RWPE2 (cell line): ENCODE data around the gene TCP11.

Experiments used
- ATAC-seq: fragments of 200-7000 bp; cut with Tn5 transposase; 3 replicates; pipeline ENCODE4 v1.9.1; 2021; ENCODE audit warnings: low read depth
- DNase-seq: peaks from one replicate; pipeline ENCODE4 v3.0.0-alpha.2; 2020; ENCODE audit warnings: low spot score
- H3K27ac ChIP-seq: fragments of 450-650 bp; 2 replicates; pipeline ENCODE4 v1.5.1; 2017; ENCODE audit warnings: mild to moderate bottlenecking; ENCODE audit not compliant: poor library complexity, severe bottlenecking
- H3K27me3 ChIP-seq: fragments of 250-450 bp; sonication (Bioruptor Pico); 2 replicates; pipeline ENCODE4 v1.5.1; 2021; ENCODE audit warnings: mild to moderate bottlenecking, moderate library complexity; ENCODE audit not compliant: insufficient read depth, poor library complexity, severe bottlenecking
- H3K36me3 ChIP-seq: fragments of 250-450 bp; sonication (Bioruptor Pico); 2 replicates; pipeline ENCODE4 v1.5.1; 2020; ENCODE audit warnings: low read depth, mild to moderate bottlenecking, moderate library complexity
- H3K4me1 ChIP-seq: fragments of 250-450 bp; sonication (Bioruptor Pico); 2 replicates; pipeline ENCODE4 v1.5.1; 2021; ENCODE audit warnings: mild to moderate bottlenecking, moderate library complexity; ENCODE audit not compliant: insufficient read depth, poor library complexity, severe bottlenecking
- H3K4me3 ChIP-seq: fragments of 250-450 bp; sonication (Bioruptor Pico); 2 replicates; pipeline ENCODE4 v1.5.1; 2021; ENCODE audit warnings: mild to moderate bottlenecking, moderate library complexity; ENCODE audit not compliant: severe bottlenecking
- H3K9me3 ChIP-seq: fragments of 250-450 bp; sonication (Bioruptor Pico); 2 replicates; pipeline ENCODE4 v1.5.1; 2021; ENCODE audit warnings: mild to moderate bottlenecking, moderate library complexity; ENCODE audit not compliant: severe bottlenecking
- CTCF ChIP-seq: fragments of 450-650 bp; IDR thresholded peaks from one replicate; pipeline ENCODE4 v1.5.1; 2017; ENCODE audit warnings: mild to moderate bottlenecking, moderate library complexity; ENCODE audit not compliant: poor library complexity, severe bottlenecking

The TCP11 gene

GRCh38 chr6:35105078-35105477, 36.1 kb downstream of the TCP11 start:
- Histone ChIP-seq H3K4me3 (no peak overlapping the region), H3K27me3 (no peaks in the 10 kb centered on the region), H3K4me1 (no peaks in the 10 kb centered on the region), H3K9me3 (peaks cover 4% of the 10 kb centered on the region), H3K36me3 (no peaks in the 10 kb centered on the region), H3K27ac (no peak overlapping the region)
- TF ChIP-seq CTCF: no peak
- ATAC-seq (no peak), DNase-seq (no peak)

GRCh38 chr6:35099116-35099515, 42.0 kb downstream of the TCP11 start:
- no peak for DNase-seq
- H3K36me3 ChIP-seq: no peaks in the 10 kb centered on the region
- no peaks in the 10 kb centered on the region for H3K9me3 ChIP-seq
- no peak for TF ChIP-seq CTCF
- H3K27me3 ChIP-seq: no peaks in the 10 kb centered on the region
- ATAC-seq: no peak
- H3K27ac ChIP-seq: no peak overlapping the region
- no peak overlapping the region for H3K4me3 ChIP-seq
- peaks cover 10% of the 10 kb centered on the region for H3K4me1 ChIP-seq

DNA sequence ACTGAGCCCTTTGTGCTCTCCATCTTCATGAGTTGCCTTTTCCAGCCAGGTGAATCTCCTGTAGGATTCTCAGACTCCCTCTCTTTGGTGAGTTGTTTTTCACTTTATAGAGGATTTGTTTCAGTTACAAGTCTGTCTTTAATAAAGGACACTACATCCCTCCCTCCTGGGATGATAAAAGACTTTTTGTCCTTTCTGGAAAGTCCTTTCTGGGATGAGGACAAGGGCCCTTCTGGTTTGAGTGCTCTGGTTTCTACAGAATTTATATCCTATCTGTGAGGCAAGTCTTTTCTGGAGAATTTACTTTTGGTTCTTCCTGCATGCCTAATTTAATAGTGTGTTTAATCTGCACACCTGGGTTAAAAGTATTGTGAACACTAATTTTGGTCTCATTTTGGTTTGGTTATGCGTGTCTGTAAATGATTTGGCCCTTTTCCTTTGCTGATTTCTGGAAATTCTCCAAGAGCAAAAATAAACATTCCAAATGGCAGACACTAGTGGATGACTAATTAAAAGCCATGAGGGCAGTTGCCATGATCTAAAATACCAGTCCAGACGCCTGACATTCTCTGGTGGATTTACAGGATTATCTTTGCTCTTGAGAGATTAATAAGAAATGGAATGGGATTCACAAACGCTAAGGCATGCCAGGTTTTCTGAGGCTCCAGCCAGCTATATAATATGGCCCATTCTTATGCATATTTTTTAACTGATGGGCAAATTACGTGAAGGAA, 44.8 kb downstream of the TCP11 start:
- Histone ChIP-seq H3K4me1 (peaks cover 10% of the 10 kb centered on the region), H3K36me3 (no peaks in the 10 kb centered on the region), H3K4me3 (no peak overlapping the region), H3K27ac (peak overlapping the region; percentile 37), H3K27me3 (no peaks in the 10 kb centered on the region), H3K9me3 (no peaks in the 10 kb centered on the region)
- ATAC-seq: peak; percentile 73
- TF ChIP-seq CTCF: no peak
- DNase-seq: no peak

DNA sequence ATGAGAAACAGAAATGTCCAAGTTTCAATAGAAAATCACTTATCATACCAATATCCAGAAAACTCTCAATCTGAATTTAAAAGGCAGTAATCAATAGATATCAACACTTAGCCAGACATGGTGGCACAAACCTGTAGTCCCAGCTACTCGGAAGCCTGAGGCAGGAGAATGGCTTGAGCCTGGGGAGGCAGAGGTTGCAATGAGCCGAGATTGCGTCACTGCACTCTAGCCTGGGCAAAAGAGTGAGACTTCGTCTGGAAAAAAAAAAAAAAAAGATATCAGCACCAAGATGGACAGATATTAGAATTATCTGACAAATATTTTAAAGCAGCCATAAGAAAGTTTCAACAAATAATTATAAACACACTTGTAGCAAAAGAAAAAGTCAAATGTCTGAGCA, 47.0 kb downstream of the TCP11 start:
- H3K4me3 ChIP-seq: no peak overlapping the region
- DNase-seq: no peak
- no peak for ATAC-seq
- TF ChIP-seq CTCF: no peak
- H3K9me3 ChIP-seq: no peaks in the 10 kb centered on the region
- H3K27me3 ChIP-seq: no peaks in the 10 kb centered on the region
- peaks cover 10% of the 10 kb centered on the region for H3K4me1 ChIP-seq
- H3K27ac ChIP-seq: no peak overlapping the region
- no peaks in the 10 kb centered on the region for H3K36me3 ChIP-seq

DNA sequence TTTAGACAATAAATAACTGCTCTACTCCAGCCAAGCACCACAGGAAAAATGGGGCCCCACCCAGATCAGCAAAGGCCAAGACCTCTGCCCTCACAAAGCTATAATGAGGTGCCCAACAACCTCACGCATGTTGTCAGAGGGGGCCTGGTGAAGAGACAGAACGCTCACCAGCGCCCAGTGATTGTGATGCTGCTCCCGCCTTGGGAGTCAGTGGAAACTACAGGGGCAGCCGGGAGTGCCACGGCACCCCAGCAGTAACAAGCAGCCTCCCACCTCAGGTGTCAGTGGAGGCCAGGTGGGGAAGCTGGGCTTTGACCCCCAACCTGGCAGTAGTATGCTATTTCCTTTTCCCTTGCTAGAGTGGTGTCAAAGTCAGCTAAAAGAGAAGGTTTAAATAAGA, 47.4 kb downstream of the TCP11 start:
- no peak for TF ChIP-seq CTCF
- H3K4me1 ChIP-seq: peaks cover 10% of the 10 kb centered on the region
- DNase-seq (no peak), ATAC-seq (no peak)
- no peaks in the 10 kb centered on the region for H3K9me3 ChIP-seq
- H3K27me3 ChIP-seq: no peaks in the 10 kb centered on the region
- H3K36me3 ChIP-seq: no peaks in the 10 kb centered on the region
- H3K4me3 ChIP-seq: no peak overlapping the region
- no peak overlapping the region for H3K27ac ChIP-seq
